Globus pallidus (tissue), 1 donor: ENCODE data around the gene SCLY.

ENCODE experiments used
- DNase-seq: peaks from one replicate; pipeline ENCODE4 v3.0.0-alpha.2; 2015; ENCODE audit warnings: low spot score

SCLY gene

GRCh38 chr2:238140721-238141540 lies 80.1 kb downstream of the SCLY start:
- DNase-seq: no peak

GRCh38 chr2:238141541-238142318 lies 80.9 kb downstream of the SCLY start:
- DNase-seq: no peak

GRCh38 chr2:238142382-238143205 lies 81.8 kb downstream of the SCLY start:
- DNase-seq: no peak

GRCh38 chr2:238143239-238143951 lies 82.6 kb downstream of the SCLY start:
- peak; percentile 16 for DNase-seq

- no peak for DNase-seq
Measured at GRCh38 chr2:238144262-238144661, 83.5 kb downstream of the SCLY start.

GRCh38 chr2:238145046-238145445 lies 84.2 kb downstream of the SCLY start:
- DNase-seq: no peak

GRCh38 chr2:238145851-238146250 lies 85.0 kb downstream of the SCLY start:
- no peak for DNase-seq

- no peak for DNase-seq
Measured at GRCh38 chr2:238146884-238147544, 86.2 kb downstream of the SCLY start.

GRCh38 chr2:238148981-238149380 lies 88.2 kb downstream of the SCLY start:
- no peak for DNase-seq
